Inflammatory macrophage treated with lipopolysaccharide for 4 hours (primary cell): ENCODE data around the gene SCMH1.
"Not testable (repeated sequence)": the region's sequence is repeated elsewhere in the genome, so short reads cannot be mapped to it uniquely, and the experiment has no call there.

Experiments used
- DNase-seq: peaks from one replicate; pipeline ENCODE4 v3.0.0-alpha.2; 2020

Gene SCMH1

GRCh38 chr1:41149570-41149969 lies 92.5 kb downstream of the SCMH1 start:
- no peak for DNase-seq

GRCh38 chr1:41144285-41144684 lies 97.8 kb downstream of the SCMH1 start:
- DNase-seq: peak; percentile 25

GRCh38 chr1:41138549-41138948 lies 103.6 kb downstream of the SCMH1 start:
- DNase-seq: no peak

GRCh38 chr1:41135196-41135947 lies 106.7 kb downstream of the SCMH1 start:
- DNase-seq: peak; percentile 34

- not testable (repeated sequence) for DNase-seq
Measured at GRCh38 chr1:41134325-41134724, 107.8 kb downstream of the SCMH1 start.

- DNase-seq: peak; percentile 23
Measured at GRCh38 chr1:41122851-41123518, 119.1 kb downstream of the SCMH1 start.

GRCh38 chr1:41122148-41122547 lies 120.0 kb downstream of the SCMH1 start:
- no peak for DNase-seq

GRCh38 chr1:41118645-41119044 lies 123.5 kb downstream of the SCMH1 start:
- no peak for DNase-seq

- not testable (repeated sequence) for DNase-seq
Measured at GRCh38 chr1:41117241-41117640, 124.9 kb downstream of the SCMH1 start.

- DNase-seq: no peak
Measured at GRCh38 chr1:41110736-41111135, 131.4 kb downstream of the SCMH1 start.

- peak; percentile 67 for DNase-seq
Measured at GRCh38 chr1:41110286-41110685, 131.8 kb downstream of the SCMH1 start.

GRCh38 chr1:41109310-41110197 lies 132.6 kb downstream of the SCMH1 start:
- peak; percentile 87 for DNase-seq

GRCh38 chr1:41108696-41109275 lies 133.3 kb downstream of the SCMH1 start:
- peak; percentile 9 for DNase-seq

GRCh38 chr1:41103766-41104165 lies 138.3 kb downstream of the SCMH1 start:
- peak; percentile 33 for DNase-seq

GRCh38 chr1:41102653-41103052 lies 139.5 kb downstream of the SCMH1 start:
- no peak for DNase-seq

- no peak for DNase-seq
Measured at GRCh38 chr1:41101950-41102607, 140.0 kb downstream of the SCMH1 start.

- no peak for DNase-seq
Measured at GRCh38 chr1:41101076-41101475, 141.0 kb downstream of the SCMH1 start.

- DNase-seq: no peak
Measured at GRCh38 chr1:41100170-41100569, 141.9 kb downstream of the SCMH1 start.

- no peak for DNase-seq
Measured at GRCh38 chr1:41098730-41099460, 143.2 kb downstream of the SCMH1 start.

- no peak for DNase-seq
Measured at GRCh38 chr1:41097105-41097504, 145.0 kb downstream of the SCMH1 start.

GRCh38 chr1:41093826-41094225 lies 148.3 kb downstream of the SCMH1 start:
- DNase-seq: no peak

- no peak for DNase-seq
Measured at GRCh38 chr1:41086921-41087320, 155.2 kb downstream of the SCMH1 start.
